GM12801 (cell line): ENCODE data around the gene RNLS.

Experiments used
- CTCF ChIP-seq: IDR thresholded peaks from one replicate; pipeline ENCODE4 v1.5.1; 2011; ENCODE audit warnings: control low read depth; ENCODE audit not compliant: insufficient read length; ENCODE audit errors: extremely low read depth

RNLS gene

GRCh38 chr10:88540351-88540750, 42.8 kb downstream of the RNLS start:
- no peak for TF ChIP-seq CTCF

- no peak for TF ChIP-seq CTCF
These were observed 45.1 kb downstream of the RNLS start for GRCh38 chr10:88538048-88538447.

GRCh38 chr10:88537322-88537721, 45.8 kb downstream of the RNLS start:
- TF ChIP-seq CTCF, result no peak

- no peak for TF ChIP-seq CTCF
These were observed 46.7 kb downstream of the RNLS start for GRCh38 chr10:88536437-88536836.

- no peak for TF ChIP-seq CTCF
These were observed 48.9 kb downstream of the RNLS start for GRCh38 chr10:88534072-88534665.

- no peak for TF ChIP-seq CTCF
These were observed 51.6 kb downstream of the RNLS start for GRCh38 chr10:88531392-88532052.

GRCh38 chr10:88530629-88531391, 52.3 kb downstream of the RNLS start:
- TF ChIP-seq CTCF, result no peak
